ENCODE results near the gene RCCD1. TPM values are rescaled to one million over a fixed set of nuclear protein-coding genes. Genes with fewer than 3 reads are reported as not detected.

The RCCD1 gene
- total and polyA plus RNA-seq, 2 donors (not counting 1 experiment from before 2014, with no cell fraction given): 11.0 to 20.5 TPM

DNA sequence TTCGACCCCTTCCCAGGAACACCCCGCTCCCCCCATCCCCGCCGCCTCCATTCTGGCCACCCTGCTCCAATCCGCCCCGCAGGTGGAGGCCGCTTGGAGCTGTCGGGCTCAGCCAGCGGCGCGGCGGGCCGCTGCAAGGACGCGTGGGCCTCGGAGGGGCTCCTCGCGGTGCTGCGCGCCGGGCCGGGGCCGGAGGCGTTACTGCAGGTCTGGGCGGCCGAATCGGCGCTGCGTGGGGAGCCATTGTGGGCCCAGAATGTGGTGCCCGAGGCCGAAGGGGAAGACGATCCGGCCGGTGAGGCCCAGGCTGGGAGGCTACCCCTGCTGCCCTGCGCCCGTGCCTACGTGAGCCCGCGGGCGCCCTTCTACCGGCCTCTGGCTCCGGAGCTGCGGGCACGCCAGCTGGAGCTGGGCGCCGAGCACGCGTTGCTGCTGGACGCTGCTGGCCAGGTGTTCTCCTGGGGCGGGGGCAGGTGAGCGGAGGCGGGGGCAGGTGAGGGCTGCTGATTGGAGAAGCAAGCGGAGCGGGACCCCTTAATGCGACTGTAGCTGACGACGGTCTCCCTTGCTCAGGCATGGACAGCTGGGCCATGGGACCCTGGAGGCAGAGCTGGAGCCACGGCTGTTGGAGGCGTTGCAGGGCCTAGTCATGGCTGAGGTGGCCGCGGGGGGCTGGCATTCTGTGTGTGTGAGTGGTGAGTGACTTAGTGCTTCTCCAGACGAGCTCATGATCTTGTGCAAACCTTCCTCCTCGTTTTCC is 2.5 kb downstream of the RCCD1 start:
- H3K9me3 Mint-ChIP-seq (ENCODE audit: insufficient read depth): no peaks in the 10 kb centered on the region
- peak overlapping the region; percentile 56 for H3K27ac Mint-ChIP-seq
- Histone ChIP-seq H3K4me1 (ENCODE audit: control insufficient read depth in 2 of 2, insufficient read depth in 2 of 2, low read length in 2 of 2) (peaks cover 16 to 24% of the 10 kb centered on the region in 2 donors), H2AFZ (ENCODE audit: insufficient read depth, low read depth, low read length, poor library complexity, severe bottlenecking) (peak overlapping the region; percentile 56), H3K36me3 (replicated peaks in 1 of 2; ENCODE audit: control extremely low read depth in 1 of 2, control insufficient read depth in 1 of 2, extremely low read depth in 1 of 2, insufficient read depth in 2 of 2, low read length in 1 of 2) (peaks cover 0 to 25% of the 10 kb centered on the region in 2 experiments), H3K4me2 (replicated peaks; ENCODE audit: low read depth, low read length, poor library complexity, severe bottlenecking) (peak overlapping the region; percentile 89), H3K27ac (ENCODE audit: low read length in 2 of 2) (no peak overlapping the region), H3K4me3 (ENCODE audit: control extremely low read depth in 1 of 5, extremely low read depth in 1 of 5, insufficient read depth in 1 of 5, low read depth in 2 of 5, low read length in 4 of 5) (peak overlapping the region in 4 of 5 experiments; percentile 31 to 53 (median 46)), H3K79me2 (ENCODE audit: control insufficient read depth, insufficient read depth, low read length) (peaks cover 13% of the 10 kb centered on the region), H3K27me3 (replicated peaks in 1 of 4; ENCODE audit: control extremely low read depth in 1 of 4, control insufficient read depth in 3 of 4, insufficient read depth in 4 of 4, low read length in 3 of 4) (no peaks in the 10 kb centered on the region), H3K9ac (ENCODE audit: low read length) (peak overlapping the region; percentile 44), H3K9me3 (ENCODE audit: control extremely low read depth in 1 of 3, control insufficient read depth in 2 of 3, insufficient read depth in 1 of 3, low read length in 2 of 3) (no peaks in the 10 kb centered on the region), H4K20me1 (ENCODE audit: control insufficient read depth, insufficient read depth, low read length, poor library complexity, severe bottlenecking) (peaks cover 12% of the 10 kb centered on the region)
- ChIA-PET CTCF (interaction anchor here (0.5 to 8.7 kb wide), 28 partner anchors 9 to 316 kb away, joined by 3 to 118 read pairs (median 5); partner anchors contain the start of genes HDDC3, MAN2A2, UNC45A and VPS33B), POLR2A (interaction anchor here (0.6 to 1.6 kb wide), 3 partner anchors 16 to 76 kb away, joined by 3 to 9 read pairs (median 3); no protein-coding TSS in a partner anchor)
- no peak for ATAC-seq (ENCODE audit: low read depth)
- peak overlapping the region; percentile 90 for H3K4me3 Mint-ChIP-seq
- intact Hi-C loops (cut with micrococcal nuclease): loop anchor here (2.0 to 5.0 kb wide), 2 partner anchors 65 to 314 kb away; partner anchors contain the start of gene VPS33B
- DNase-seq: no peak
- peaks cover 21% of the 10 kb centered on the region for H3K4me1 Mint-ChIP-seq
- TF ChIP-seq EZH2 (IDR thresholded peaks at IDR 0.05; ENCODE audit: borderline replicate concordance, insufficient read depth, low read depth, low read length, poor library complexity, severe bottlenecking) (no peak), CTCF (IDR thresholded peaks at IDR 0.05) (no peak)
- H3K27me3 Mint-ChIP-seq: no peaks in the 10 kb centered on the region
- WGBS (ENCODE audit: insufficient coverage): 76% methylated on average over 55 of the region's 63 CpGs
